ENCODE results near the gene AGPAT4. TPM values are rescaled to one million over a fixed set of nuclear protein-coding genes. Genes with fewer than 3 reads are reported as not detected.

Gene AGPAT4
- total RNA-seq, 2 donors from 2014 or later: 7.3 to 8.9 TPM

DNA sequence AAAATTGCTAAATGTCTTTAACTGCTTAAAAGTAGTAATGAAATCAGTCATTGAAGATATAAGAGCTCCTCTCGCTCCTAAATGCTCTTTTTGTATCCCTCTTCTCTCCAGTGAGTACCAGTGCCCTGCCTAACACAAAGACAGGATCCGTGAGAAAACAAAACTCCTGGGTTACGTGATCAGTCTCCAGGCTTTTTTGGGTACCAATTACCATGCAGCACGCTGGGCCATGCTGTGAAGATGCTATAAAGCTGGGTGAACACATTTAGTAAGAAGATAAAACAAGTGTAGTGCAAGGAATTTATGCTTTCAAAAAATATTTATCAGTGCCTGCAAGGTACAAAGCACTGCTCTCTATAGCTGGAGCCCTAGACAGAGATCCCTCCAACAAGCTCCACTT, 66.7 kb downstream of the AGPAT4 start:
- peaks cover 4 to 8% of the 10 kb centered on the region in 2 donors for H3K36me3 Mint-ChIP-seq
- no peak for ATAC-seq
- no peak overlapping the region for H3K27ac Mint-ChIP-seq
- H3K9me3 Mint-ChIP-seq: peaks cover 0 to 4% of the 10 kb centered on the region in 2 donors
- DNase-seq (ENCODE audit: low spot score in 2 of 2): no peak

DNA sequence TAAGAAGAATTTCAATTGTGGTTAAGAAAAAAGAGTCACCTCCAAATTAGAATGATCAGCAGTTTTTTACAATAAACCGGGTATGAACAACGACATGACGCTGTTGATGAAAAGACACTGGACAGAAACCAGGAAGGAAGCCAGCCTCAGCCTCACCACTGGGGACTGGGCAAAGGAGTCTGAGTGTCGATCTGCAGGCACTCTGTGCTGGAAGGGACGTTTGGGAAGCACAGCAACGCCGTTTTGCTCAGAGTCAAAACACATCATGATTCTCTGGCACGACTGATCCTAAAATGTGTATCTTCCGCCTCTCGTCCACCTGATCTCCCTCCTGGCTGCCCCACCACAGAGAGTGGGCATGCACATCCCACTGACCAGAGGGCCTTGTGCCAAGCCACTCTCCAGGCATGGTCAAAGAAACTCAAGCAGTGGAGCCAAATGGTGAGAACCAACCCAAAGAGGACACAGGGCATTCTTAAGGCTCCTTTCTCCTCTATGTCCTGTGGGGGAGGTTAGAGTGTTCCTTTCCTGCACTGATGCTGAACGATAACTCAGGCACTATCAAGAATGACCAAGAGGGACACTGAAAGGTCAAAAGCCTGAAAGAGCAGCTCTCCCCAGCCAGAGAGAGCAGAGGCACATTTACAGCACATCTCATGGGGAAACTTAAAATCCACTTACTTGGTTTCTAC, 68.8 kb downstream of the AGPAT4 start:
- no peaks in the 10 kb centered on the region for H3K9me3 Mint-ChIP-seq
- ATAC-seq: no peak
- peaks cover 0 to 4% of the 10 kb centered on the region in 2 donors for H3K36me3 Mint-ChIP-seq
- H3K27ac Mint-ChIP-seq: no peak overlapping the region
- no peak for DNase-seq (ENCODE audit: low spot score in 2 of 2)

DNA sequence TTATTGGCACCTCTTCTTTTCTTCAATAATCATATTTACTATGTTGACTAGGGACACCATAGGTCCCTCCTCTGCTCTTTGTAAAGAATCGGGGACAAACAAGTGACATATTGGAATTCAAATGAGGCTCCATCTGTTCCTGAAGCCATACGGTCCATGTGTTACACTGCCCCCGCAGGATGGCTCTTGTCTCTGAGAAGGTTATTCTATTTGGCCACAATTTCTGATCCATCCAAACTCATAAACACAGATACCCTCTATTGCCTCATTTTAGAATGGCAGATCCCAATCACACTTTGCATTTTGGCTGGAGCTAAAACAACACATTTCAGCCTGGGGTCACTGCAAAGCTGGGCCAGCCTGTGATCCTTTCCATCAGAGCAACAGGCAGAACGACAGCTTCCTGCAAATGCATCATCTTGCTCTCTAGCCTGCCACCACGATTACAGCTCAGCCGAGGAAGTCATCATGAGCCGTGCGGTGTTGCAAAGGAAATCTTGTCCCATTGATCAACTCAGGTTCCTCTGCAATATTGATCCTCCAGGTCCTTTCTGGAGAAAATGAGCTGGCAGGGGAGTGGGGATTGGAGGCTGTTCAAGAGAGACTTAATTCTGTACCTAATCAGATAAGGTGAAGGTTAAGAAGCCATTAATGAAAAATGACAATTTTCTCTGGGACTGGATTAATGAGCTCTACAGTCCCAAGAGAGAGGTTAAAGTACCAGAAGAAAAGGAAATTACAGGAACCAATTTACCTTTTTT, 73.1 kb downstream of the AGPAT4 start:
- DNase-seq (ENCODE audit: low spot score in 2 of 2) (no peak), ATAC-seq (no peak)
- Mint-ChIP-seq H3K27ac (no peak overlapping the region), H3K36me3 (peaks cover 0 to 4% of the 10 kb centered on the region in 2 donors), H3K9me3 (no peaks in the 10 kb centered on the region)

DNA sequence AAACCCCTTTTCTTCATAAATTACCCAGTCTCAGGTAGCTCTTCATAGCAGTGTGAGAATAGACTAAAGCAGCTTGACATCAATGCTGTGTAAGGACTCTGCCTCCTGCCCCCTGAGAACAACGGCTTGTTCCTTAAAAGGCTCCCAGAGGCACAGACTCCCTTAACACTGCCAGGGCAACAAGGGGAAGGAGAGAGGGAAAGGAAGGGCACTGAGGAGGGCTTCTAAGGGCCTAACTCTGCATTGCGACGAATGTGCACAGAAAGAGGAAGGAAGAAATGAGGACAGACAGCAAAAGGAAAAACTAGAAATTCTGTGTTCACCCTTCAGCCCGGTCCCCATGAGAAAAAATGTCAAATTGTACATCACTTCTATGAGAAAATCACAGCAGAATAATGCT, 74.0 kb downstream of the AGPAT4 start:
- no peak overlapping the region for H3K27ac Mint-ChIP-seq
- no peaks in the 10 kb centered on the region for H3K9me3 Mint-ChIP-seq
- H3K36me3 Mint-ChIP-seq: no peaks in the 10 kb centered on the region
- no peak for ATAC-seq
- no peak for DNase-seq (ENCODE audit: low spot score in 2 of 2)

DNA sequence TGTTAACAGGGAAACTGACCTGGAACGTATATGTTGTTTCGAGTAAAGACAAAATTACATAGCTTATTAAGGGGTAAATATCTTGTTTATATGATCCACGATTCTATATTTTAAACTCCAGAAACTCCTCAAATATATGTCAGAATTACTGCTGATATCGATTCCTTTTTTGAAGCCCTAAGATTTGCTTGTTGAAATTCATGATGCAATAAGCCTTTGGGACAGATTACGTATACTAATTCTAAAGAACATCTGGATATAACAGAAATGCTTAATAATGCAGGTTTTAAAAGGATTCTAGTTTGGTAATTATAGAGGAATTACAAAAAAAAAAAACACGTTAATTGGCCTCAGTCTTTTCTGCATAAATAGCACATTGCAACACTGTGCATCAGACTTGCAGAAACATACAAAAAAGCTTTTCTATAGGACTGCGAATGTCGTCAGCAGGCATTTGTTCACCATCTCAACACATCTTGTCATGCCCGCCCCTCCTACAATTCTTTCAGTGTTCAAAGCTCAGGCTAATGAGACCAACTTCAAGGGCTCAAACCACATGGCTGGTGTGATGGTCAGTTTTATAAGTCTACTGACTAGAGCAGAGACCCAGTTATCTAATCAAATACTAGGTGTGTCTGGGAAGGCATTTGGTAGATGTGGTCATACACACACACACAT, 74.9 kb downstream of the AGPAT4 start:
- ATAC-seq (no peak), DNase-seq (ENCODE audit: low spot score in 2 of 2) (no peak)
- Mint-ChIP-seq H3K27ac (no peak overlapping the region), H3K36me3 (no peaks in the 10 kb centered on the region), H3K9me3 (no peaks in the 10 kb centered on the region)

DNA sequence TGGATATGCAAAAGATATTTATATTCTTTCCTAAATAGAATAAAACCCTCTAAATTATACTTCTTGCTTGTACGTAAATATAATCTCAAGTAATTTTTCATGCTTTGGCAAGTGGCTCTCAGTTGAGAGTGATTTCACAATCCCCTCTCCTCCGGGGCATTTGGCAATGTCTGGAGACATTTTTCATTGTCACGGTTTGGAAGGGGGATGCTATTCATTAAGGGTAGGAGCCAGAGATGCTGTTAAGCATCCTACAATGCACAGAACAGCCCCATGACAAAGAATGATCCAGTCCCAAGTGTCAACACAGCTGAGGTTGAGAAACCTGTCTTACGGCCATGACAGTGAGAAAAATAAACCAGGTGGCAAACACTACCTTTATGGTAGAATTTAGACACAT, 75.7 kb downstream of the AGPAT4 start:
- no peak overlapping the region for H3K27ac Mint-ChIP-seq
- DNase-seq (ENCODE audit: low spot score in 2 of 2): no peak
- ATAC-seq: no peak
- H3K9me3 Mint-ChIP-seq: peaks cover 0 to under 1% of the 10 kb centered on the region in 2 donors
- H3K36me3 Mint-ChIP-seq: no peaks in the 10 kb centered on the region

DNA sequence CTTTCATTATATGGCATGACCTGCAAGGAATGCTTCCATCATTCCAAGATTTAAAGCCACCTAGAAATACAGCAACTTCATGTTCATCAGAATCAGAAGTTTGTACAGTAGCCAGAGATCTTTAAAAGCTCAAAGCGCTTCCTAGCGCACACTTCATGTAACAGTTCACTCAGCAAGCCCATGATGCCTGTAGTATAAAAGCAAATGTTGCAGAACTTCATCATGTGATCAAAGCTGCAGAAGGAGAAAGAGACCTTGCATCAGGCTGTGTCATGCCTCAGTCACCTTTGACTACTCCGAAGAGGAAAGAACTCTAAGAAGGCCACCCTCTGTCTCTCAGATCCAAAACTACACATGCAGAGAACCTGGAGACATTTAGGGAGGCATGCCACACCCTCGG, 78.5 kb downstream of the AGPAT4 start:
- ATAC-seq (no peak), DNase-seq (ENCODE audit: low spot score in 2 of 2) (no peak)
- Mint-ChIP-seq H3K36me3 (peaks cover 0 to 5% of the 10 kb centered on the region in 2 donors), H3K9me3 (peaks cover 0 to 15% of the 10 kb centered on the region in 2 donors), H3K27ac (no peak overlapping the region)

DNA sequence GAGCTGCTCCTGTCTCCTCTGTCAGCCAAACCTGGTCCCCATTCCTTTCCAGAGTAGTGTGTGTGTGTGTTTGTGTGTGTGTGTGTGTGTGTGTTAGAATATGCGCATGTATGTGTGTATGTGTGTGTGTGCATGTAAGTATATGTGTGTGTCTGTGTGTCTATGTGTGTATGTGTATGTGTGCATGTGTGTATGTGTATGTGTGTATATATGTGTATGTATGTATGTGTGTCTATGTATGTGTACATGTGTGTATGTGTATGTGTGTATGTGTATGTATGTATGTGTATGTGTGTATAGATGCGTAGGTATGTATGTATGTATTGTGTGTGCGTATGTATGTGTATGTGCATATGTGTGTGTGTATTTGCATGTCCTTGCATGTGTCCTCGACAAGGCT, 79.5 kb downstream of the AGPAT4 start:
- ATAC-seq: no peak
- peaks cover 0 to 5% of the 10 kb centered on the region in 2 donors for H3K36me3 Mint-ChIP-seq

DNA sequence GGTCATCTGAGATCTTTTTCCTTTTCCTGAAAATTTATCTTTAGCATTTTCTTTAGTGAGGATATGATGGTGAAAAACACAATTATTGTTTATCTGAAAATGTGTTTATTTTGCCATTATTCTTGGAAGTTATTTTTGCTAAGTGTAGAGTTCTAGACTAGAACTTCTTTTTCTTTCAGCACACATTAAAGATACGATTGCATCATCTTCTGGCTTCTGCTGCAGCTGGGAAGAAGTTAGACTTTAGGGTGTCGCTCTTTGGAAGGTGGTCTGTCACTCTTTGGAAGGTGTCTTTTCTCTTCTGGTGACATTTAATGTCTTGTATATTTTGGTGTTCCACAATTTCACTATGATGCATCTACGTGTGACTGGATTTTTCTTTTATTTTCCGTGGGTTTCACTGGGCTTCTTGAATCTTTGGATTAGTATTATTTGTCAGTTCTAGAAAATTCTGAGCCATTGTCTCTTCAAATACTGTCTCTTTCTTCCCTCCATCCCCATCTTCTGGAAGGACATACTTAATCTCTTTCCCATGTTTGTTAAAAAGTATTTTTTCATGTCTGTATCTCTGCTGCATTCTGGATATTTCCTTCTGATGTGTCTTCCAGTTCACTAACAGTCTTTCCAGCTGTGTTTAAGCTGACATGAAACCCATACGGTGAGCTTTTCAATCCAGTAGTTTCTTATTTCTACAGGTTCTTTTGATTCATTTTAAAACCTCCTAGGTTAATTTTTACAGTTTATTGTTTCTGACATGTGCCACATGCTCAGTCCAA, 81.0 kb downstream of the AGPAT4 start:
- H3K27ac Mint-ChIP-seq: no peak overlapping the region
- DNase-seq (ENCODE audit: low spot score in 2 of 2): no peak
- peaks cover 0 to 15% of the 10 kb centered on the region in 2 donors for H3K9me3 Mint-ChIP-seq
- H3K36me3 Mint-ChIP-seq: peaks cover 0 to 5% of the 10 kb centered on the region in 2 donors
- no peak for ATAC-seq

More for the DNA sequence above, 79.5 kb downstream of the AGPAT4 start:
- no peak for DNase-seq (ENCODE audit: low spot score in 2 of 2)
- H3K27ac Mint-ChIP-seq: no peak overlapping the region
- H3K9me3 Mint-ChIP-seq: peaks cover 0 to 15% of the 10 kb centered on the region in 2 donors

DNA sequence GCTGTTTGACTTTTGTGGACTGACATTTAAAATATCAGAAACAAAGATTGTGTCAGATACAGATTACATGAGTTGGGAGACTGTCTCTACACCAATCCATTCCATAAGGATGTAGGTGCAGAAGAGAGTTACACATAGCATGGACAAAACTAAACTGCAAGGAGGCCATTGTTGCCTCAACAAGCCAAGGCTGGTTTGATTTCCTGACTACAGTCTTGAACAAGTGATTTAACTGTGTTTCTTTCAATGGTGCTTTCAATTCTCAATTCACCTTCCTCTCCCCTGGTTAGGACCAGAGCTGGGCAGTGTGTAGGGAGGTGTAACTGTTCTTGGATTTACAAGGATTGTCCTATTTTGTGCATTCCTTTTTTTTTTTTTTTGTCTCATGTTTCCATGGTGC, 82.2 kb downstream of the AGPAT4 start:
- Mint-ChIP-seq H3K9me3 (peaks cover 0 to 15% of the 10 kb centered on the region in 2 donors), H3K36me3 (peaks cover 2 to 5% of the 10 kb centered on the region in 2 donors), H3K27ac (no peak overlapping the region)
- DNase-seq (ENCODE audit: low spot score in 2 of 2) (no peak), ATAC-seq (no peak)

DNA sequence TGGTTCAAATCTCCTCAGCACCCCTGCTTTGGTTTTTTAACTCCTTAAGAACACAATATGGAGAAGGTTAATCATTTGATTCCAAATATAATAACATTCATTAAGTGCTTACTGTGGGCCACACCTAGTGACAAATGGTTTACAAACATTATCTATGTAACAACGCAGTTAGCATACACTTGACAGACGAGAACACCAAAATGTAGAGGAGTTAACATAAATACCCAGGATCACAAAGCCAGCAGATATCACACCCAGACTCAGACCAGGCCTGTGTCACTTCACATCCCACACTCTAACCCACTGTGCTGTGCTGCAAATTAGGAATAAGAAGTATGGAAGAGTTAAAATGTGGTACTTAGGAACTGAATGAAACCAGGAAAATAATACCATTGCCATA, 82.9 kb downstream of the AGPAT4 start:
- H3K36me3 Mint-ChIP-seq: peaks cover 5 to 8% of the 10 kb centered on the region in 2 donors
- DNase-seq (ENCODE audit: low spot score in 2 of 2): no peak
- no peak overlapping the region for H3K27ac Mint-ChIP-seq
- peaks cover 0 to 15% of the 10 kb centered on the region in 2 donors for H3K9me3 Mint-ChIP-seq
- no peak for ATAC-seq

DNA sequence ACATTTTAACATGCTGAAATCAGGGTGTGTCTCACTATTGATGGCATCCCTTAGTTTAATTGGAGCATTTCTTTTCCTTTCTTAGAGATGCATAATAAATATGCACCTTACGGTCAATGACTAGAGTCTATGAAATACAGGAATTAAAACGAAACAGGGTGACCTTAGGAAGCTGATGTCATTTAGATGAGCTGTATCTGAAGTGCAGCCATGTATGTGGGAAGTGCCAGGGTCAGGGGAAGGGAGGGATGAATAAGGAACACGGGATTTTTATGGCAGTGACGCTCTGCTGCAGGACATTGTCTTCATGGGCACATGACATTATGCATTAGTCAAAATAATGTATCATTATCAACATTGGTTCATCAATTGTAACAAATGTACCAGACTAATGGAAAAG, 84.0 kb downstream of the AGPAT4 start:
- ATAC-seq (no peak), DNase-seq (ENCODE audit: low spot score in 2 of 2) (no peak)
- Mint-ChIP-seq H3K27ac (no peak overlapping the region), H3K9me3 (peaks cover 0 to 15% of the 10 kb centered on the region in 2 donors), H3K36me3 (peaks cover 5 to 8% of the 10 kb centered on the region in 2 donors)

DNA sequence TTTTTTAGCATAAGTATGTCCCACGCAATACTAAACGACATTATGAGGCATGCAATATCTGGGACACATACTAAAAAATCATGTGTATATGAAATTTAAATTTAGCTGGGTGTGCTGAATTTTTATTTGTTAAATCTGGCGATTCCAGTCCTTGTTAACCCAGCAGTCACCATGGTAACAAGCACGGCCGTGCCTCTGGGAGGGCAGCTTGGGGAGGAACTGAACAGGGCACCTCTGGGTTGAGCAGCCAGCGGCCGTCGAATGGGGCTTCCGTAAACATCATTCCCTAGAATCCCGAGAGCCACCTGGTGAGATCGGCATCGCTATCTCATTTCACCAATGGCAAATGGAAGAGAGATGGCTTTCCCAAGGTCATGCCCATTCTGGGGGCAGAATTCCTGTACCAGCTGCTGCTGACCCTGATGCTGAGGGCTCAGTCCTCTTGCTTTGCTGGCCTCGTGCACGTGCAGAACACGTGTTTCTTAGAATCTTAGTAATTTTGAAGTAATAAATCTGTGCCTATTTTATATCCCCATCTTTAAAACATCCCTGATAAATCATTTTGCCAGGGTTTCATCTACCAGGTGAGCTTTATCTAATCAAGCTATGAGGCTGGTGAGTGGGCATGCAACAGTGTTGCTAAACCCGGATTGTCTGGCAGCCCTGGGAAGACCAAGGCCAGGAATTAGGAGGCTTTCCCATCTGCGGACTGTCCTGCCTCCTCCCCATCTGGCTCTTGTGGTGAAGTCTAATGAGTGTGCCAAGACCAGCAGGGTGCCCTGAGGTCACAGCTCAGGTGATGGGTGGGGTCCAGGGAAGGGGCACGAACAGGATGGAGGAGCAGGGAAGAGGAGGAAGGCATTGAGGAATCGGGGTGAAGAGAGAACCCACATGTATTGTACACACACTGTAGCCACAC, 85.1 kb downstream of the AGPAT4 start:
- Mint-ChIP-seq H3K36me3 (peaks cover 5 to 8% of the 10 kb centered on the region in 2 donors), H3K9me3 (peaks cover 0 to 15% of the 10 kb centered on the region in 2 donors), H3K27ac (no peak overlapping the region)
- DNase-seq (ENCODE audit: low spot score in 2 of 2) (no peak), ATAC-seq (no peak)

DNA sequence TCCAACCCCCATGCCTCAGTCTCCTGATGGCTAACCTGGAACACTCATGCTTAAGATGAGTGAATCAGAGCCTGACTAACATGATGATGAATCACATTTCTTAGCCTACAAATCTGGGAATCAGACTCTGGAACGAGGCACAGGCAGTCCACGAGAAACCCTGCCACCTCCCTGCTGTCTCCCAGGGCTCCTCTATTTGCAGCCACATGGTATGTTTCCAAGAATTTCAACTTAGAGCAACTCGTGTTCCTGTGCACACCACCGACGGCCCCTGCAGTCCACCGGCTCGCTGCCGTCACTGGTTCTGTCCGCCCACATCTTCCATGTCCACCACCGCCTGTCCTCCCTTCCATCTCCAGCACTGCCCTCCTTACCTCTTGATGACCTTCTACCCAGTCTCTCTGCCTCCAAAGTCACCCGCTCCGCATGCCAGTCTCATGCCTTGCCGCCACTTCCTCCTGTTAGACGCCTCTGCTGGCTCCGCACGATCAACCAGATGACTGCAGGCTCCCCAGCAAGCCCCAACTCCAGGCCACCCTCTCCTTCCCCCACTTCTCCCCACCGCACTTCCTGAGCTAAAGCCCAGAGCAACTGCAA, 87.6 kb downstream of the AGPAT4 start:
- ATAC-seq (no peak), DNase-seq (ENCODE audit: low spot score in 2 of 2) (no peak)
- peaks cover 0 to 5% of the 10 kb centered on the region in 2 donors for H3K9me3 Mint-ChIP-seq
- H3K36me3 Mint-ChIP-seq: peaks cover 0 to 8% of the 10 kb centered on the region in 2 donors
- H3K27ac Mint-ChIP-seq: no peak overlapping the region

DNA sequence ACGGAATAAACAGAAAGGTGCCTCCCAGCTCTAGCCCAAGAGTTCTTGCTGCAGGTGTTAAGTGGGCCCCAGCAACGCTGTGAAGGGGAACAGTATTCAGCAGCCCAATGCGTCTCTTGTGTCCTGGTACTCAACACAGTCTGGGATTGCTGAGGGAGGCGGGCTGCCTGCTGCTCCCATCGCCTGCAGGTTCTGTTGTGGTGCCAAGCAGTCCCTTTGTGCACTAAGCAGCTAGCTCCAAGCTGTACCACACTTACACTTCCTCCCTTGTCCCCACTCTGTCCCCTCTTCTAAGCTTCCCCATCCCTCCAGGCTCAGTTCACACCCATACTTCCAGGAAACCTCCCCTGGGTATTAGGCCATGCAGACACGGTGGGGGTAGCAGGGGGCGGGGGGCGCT, 92.7 kb downstream of the AGPAT4 start:
- Mint-ChIP-seq H3K36me3 (peaks cover 14 to 21% of the 10 kb centered on the region in 2 donors), H3K27ac (no peak overlapping the region), H3K9me3 (peaks cover 11 to 14% of the 10 kb centered on the region in 2 donors)
- ATAC-seq (no peak), DNase-seq (ENCODE audit: low spot score in 2 of 2) (no peak)

Measured in activated naive CD4-positive, alpha-beta T cell treated with anti-CD3 and anti-CD28 coated beads, Interleukin-2, amount 50 U/mL, for 72 hours (primary cell).